Activated naive CD8-positive, alpha-beta T cell (primary cell): ENCODE results near the gene MIS12.

Source experiments
- H3K27ac Mint-ChIP-seq: one replicate; pipeline ENCODE4 v1.8.0; 2021; ENCODE audit warnings: mixed read lengths
- H3K27me3 Mint-ChIP-seq: one replicate; pipeline ENCODE4 v1.8.0; 2021; ENCODE audit warnings: mixed read lengths
- H3K36me3 Mint-ChIP-seq: one replicate; pipeline ENCODE4 v1.8.0; 2021; ENCODE audit warnings: mixed read lengths
- H3K4me1 Mint-ChIP-seq: one replicate; pipeline ENCODE4 v1.8.0; 2021; ENCODE audit warnings: low read depth, mixed read lengths
- H3K4me3 Mint-ChIP-seq: one replicate; pipeline ENCODE4 v1.8.0; 2021; ENCODE audit warnings: mild to moderate bottlenecking, mixed read lengths
- H3K9me3 Mint-ChIP-seq: one replicate; pipeline ENCODE4 v1.8.0; 2021; ENCODE audit warnings: low read depth, mixed read lengths

MIS12 gene

DNA sequence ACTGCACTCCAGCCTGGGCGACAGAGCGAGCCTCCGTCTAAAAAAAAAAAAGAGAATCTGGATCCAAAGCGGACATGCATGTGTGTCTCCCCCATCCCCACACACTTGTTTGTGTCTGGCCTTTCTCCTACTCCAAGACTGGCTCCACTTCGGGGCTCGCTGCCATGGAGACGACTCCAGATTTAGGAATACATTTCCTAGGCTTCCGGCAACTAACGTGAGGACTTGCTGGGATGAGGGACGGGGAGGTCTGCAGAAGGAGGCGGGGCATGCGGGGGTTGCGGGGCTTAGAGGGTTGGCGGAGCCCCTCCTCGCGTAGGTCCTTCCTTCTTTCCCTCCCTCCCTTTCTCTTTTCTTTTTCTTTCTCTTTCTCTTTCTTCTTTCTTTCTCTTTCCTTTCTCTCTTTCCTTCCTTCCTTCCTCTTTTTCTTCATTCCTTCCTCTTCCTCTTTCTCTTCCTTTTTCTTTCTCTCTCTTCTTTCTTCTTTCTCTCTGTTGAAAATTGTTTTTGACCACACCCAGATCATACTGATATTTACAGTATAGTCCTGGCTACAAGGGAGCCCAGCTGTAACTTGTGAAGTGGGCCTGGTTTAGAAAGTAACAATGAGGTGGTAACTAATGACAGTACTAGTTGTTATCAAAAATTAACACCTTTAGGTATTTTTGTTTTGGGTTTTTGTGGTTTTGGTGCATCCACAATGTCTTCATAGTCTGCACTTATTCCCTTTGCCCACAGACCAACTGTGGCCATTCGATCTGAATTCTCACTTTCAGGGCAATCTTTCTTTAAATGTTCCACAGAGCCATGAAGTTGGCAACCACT is 25.2 kb downstream of the MIS12 start:
- H3K4me3 Mint-ChIP-seq: peak overlapping the region; percentile 13

DNA sequence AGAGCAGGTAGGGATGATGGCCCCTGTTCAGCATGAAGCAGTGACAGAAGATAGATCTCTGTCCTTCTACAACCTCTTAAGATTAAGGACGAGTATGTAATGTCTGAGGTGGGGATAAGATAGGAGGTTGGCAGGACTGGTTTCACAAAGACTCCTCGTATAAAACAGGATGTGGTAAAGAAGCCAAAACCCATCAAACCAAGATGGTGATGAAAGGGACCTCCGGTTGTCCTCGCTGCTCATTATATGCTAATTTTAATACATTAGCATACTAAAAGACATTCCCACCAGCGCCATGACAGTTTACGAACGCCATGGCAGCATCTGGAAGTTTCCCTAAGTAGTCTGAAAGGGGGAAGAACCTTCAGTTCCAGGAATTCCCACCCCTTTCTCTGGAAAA is 27.3 kb downstream of the MIS12 start:
- Mint-ChIP-seq H3K4me3 (peak overlapping the region; percentile 4), H3K9me3 (peaks cover 4% of the 10 kb centered on the region), H3K36me3 (peaks cover 21% of the 10 kb centered on the region), H3K4me1 (peaks cover 34% of the 10 kb centered on the region), H3K27me3 (no peaks in the 10 kb centered on the region), H3K27ac (peak overlapping the region; percentile 80)

More for the DNA sequence above, 25.2 kb downstream of the MIS12 start:
- peaks cover 4% of the 10 kb centered on the region for H3K9me3 Mint-ChIP-seq
- H3K27me3 Mint-ChIP-seq: no peaks in the 10 kb centered on the region
- peaks cover 34% of the 10 kb centered on the region for H3K4me1 Mint-ChIP-seq
- peaks cover 21% of the 10 kb centered on the region for H3K36me3 Mint-ChIP-seq
- H3K27ac Mint-ChIP-seq: peak overlapping the region; percentile 7

DNA sequence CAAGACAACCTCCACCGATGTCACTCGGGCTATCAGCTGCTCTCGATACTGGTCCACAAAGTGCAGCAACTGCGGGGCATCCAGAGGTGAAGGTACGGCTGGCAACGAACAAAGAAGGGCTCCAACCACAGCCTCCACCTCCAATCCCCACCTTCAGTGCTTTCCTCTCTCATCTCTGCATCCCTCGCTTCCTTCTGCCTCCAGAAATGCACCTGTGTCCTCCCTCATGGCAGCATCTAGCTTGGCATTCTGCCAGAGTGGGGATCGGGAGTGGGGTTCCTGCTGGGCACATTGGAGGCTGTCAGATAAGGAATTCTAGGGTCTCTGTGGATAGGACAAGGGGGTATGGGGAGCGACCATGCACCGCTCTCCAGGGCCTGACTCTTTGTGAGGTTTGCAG is 28.6 kb downstream of the MIS12 start:
- H3K9me3 Mint-ChIP-seq: peaks cover 4% of the 10 kb centered on the region
- no peak overlapping the region for H3K4me3 Mint-ChIP-seq
- H3K27me3 Mint-ChIP-seq: no peaks in the 10 kb centered on the region
- H3K4me1 Mint-ChIP-seq: peaks cover 34% of the 10 kb centered on the region
- peaks cover 21% of the 10 kb centered on the region for H3K36me3 Mint-ChIP-seq
- H3K27ac Mint-ChIP-seq: no peak overlapping the region

DNA sequence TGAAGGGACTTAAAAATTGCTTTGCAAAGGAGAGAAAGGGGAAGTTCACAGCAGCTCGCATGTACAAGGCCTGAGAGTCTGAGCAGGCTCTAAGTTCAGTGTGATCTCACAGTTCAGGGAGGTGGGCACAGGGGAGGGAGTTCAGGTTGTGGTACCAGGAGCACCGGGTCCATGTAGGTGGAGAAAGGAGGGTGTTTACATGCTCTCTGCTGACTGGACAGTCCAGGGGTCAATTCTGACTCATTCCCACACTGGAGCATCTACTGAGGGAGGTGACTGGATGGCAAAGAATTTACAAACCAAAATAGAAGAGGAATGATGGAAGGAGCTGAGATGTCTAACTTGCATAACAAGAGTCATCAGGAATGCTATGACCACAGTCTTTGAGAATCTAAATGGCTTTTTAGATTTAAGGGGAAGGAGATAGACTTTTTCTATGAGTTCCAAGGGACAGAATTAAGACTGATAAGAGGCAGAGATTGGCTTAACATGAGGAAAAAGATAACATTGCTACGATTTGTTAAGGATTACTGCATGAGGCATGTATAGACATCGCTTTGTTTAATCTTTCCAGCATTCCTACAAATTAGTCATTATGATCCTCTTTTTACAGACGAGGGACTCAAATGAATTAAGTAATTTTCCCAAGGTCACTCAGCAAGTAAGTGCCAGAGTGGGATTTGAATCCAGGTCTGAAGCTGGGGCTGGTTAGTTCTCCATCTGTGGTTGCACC is 29.9 kb downstream of the MIS12 start:
- peaks cover 34% of the 10 kb centered on the region for H3K4me1 Mint-ChIP-seq
- H3K4me3 Mint-ChIP-seq: no peak overlapping the region

DNA sequence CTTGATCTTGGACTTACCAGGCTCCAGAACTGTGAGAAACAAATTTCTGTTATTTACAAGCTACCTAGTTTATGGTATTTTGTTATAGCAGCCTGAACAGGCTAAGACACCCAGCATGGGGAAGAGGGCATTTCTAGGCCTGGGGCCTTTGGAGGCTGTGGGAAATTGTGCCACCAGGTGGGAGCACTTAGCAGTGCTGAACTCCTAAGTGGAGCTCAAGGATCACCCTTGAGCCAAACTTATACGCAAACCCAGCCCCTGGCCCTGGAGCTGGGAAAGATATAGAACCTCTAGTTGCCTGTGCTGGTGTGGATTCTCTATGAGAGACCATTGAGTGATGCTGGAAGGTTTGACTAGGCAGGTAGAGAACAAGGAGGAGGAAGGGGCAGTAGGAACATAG is 36.1 kb downstream of the MIS12 start:
- H3K36me3 Mint-ChIP-seq: peaks cover 8% of the 10 kb centered on the region
- H3K4me3 Mint-ChIP-seq: no peak overlapping the region
- H3K4me1 Mint-ChIP-seq: peaks cover 14% of the 10 kb centered on the region
- H3K9me3 Mint-ChIP-seq: no peaks in the 10 kb centered on the region
- H3K27ac Mint-ChIP-seq: no peak overlapping the region
- no peaks in the 10 kb centered on the region for H3K27me3 Mint-ChIP-seq

More for the DNA sequence above, 29.9 kb downstream of the MIS12 start:
- Mint-ChIP-seq H3K27me3 (no peaks in the 10 kb centered on the region), H3K36me3 (peaks cover 20% of the 10 kb centered on the region), H3K9me3 (peaks cover 4% of the 10 kb centered on the region), H3K27ac (peak overlapping the region; percentile 74)

DNA sequence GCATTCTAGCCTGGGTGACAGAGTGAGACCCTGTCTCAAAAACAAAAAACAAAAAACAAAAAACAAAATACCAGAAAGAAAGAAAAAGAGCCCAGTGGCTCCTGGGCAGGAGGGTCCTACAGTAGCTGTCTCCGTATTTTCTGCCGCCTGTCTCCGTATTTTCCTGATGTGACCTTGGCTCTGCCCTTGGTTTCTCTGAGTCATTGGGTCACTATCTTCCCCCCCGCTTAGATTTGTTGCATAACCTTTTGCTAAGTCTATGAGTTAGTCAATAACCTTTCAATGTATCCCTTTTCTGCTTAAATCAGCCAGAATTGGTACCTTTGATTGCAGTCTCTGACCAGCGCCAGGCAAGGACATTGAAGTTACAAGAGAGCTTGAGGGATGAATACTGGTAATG is 36.9 kb downstream of the MIS12 start:
- no peaks in the 10 kb centered on the region for H3K27me3 Mint-ChIP-seq
- peak overlapping the region; percentile 50 for H3K27ac Mint-ChIP-seq
- peaks cover 16% of the 10 kb centered on the region for H3K4me1 Mint-ChIP-seq
- H3K9me3 Mint-ChIP-seq: no peaks in the 10 kb centered on the region
- H3K4me3 Mint-ChIP-seq: no peak overlapping the region
- H3K36me3 Mint-ChIP-seq: peaks cover 4% of the 10 kb centered on the region

DNA sequence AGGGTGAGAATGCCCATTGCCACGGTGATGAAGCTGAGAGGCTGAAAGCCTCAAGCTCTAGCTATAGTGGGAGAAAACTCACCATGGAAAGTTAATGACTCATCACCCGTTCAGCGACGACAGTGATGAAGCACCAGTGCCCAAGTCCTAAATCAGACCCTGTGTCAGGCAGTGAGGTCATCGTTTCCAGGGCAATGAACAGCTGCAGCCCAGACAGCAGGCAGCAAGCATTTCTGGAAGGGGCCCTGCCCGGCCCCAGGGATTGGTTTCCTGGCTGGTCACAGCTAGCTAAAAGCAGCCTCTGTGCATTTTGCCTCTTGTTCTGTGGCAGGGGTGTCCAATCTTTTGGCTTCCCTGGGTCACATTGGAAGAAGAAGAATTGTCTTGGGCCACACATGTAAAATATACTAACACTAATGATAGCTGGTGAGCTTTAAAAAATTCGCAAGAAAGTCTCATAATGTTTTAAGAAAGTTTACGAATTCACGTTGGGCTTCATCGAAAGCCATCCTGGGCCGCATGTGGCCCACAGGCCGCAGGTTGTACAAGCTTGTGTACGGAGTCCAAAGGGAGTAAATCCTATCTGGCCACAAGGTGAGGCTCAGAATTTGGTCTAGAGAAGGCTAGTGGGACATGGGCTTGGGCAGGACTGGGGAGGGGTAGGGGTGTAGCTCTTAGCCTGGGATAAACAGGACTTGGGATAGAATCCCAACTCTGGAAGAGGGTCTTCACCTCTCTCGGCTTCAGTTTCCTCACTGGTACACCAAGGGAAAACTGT is 40.6 kb downstream of the MIS12 start:
- Mint-ChIP-seq H3K4me3 (peak overlapping the region; percentile 30), H3K36me3 (peaks cover 4% of the 10 kb centered on the region), H3K4me1 (peaks cover 16% of the 10 kb centered on the region), H3K27ac (peak overlapping the region; percentile 89), H3K27me3 (no peaks in the 10 kb centered on the region), H3K9me3 (no peaks in the 10 kb centered on the region)

DNA sequence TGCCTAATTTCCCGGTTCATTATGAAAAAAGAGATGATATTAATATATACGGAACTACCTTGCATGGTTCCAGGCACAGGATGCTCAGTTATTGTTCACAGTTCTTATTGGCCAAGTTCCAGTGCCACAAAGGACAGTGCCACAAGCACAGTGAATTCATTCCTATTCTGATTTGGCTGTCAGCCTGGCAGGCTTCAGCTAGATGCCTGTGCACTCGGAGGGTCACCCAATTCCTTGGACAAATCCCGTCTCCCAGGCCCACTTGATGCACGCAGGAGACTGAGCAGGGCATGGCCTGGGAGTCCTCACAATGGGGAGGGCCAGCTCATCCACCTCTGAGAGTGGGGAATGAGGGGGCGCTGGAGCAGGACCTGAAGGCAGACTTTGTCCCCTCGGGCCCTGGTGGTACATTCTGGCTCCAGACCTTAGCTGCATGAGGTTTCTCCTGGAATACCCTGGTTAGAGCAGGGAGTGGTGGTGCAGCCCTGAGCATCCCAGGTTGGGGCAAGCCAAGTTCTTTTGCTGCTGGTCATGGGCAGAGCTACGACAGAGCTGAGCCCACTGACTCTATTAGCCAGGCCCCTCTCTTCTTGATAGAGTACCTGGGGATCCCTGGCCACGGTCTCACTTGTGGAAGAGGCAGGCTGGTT is 41.4 kb downstream of the MIS12 start:
- peak overlapping the region; percentile 89 for H3K27ac Mint-ChIP-seq
- no peaks in the 10 kb centered on the region for H3K9me3 Mint-ChIP-seq
- H3K36me3 Mint-ChIP-seq: peaks cover 7% of the 10 kb centered on the region
- H3K4me1 Mint-ChIP-seq: peaks cover 16% of the 10 kb centered on the region
- no peaks in the 10 kb centered on the region for H3K27me3 Mint-ChIP-seq
- H3K4me3 Mint-ChIP-seq: no peak overlapping the region

DNA sequence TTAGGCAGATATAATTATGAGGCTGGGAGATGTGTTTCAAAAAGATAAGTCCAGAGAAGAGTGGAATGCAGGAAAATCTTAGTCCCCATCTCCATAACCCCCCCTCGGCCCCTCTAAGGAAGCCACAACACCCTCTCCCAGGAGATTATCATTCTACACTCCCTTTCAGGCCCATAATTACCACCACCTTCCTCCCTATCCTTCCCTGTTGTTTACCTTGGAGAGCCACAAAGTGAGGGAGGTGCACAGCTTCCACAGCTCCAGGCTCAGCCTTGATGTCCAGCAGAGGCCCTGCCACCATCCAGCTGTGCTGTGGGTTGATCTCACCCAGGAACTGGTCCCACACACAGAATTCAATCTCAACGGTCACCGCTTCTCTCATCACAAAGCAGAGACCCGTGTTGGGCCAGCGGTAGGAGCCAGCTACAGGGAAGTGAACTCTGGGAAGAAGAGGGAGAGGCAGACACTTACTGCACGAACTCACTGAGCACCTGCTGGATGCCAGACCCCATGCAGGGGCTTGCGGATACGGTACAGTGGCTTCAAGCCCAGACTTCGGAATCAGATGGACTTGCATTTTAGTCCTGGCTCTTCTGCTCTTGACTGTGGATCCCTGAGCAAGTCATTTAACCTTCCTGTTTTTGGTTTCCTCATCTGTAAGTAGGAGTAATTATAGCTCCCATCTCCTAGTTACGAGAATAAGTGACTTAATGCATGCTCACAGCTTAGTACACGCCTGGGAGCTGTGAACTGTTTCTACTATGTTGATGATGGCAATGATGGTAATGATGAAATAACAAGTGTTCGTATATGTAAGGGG is 44.1 kb downstream of the MIS12 start:
- H3K4me1 Mint-ChIP-seq: peaks cover 16% of the 10 kb centered on the region
- H3K27me3 Mint-ChIP-seq: no peaks in the 10 kb centered on the region
- no peak overlapping the region for H3K4me3 Mint-ChIP-seq
- H3K27ac Mint-ChIP-seq: peak overlapping the region; percentile 38
- peaks cover 7% of the 10 kb centered on the region for H3K36me3 Mint-ChIP-seq
- H3K9me3 Mint-ChIP-seq: no peaks in the 10 kb centered on the region

DNA sequence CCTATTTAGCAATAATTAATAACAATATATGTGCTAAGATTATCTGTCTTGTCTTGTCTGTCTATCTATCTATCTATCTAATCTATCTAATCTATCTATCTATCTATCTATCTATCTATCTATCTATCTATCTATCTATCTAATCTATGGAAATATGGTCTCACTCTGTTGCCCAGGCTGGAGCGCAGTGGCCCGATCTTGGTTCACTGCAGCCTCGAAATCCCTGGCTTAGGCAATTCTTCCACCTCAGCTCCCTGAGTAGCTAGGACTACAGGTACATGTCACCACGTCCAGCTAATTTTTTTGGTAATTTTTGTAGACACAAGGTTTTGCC is 44.7 kb downstream of the MIS12 start:
- Mint-ChIP-seq H3K36me3 (peaks cover 7% of the 10 kb centered on the region), H3K9me3 (no peaks in the 10 kb centered on the region), H3K4me1 (peaks cover 16% of the 10 kb centered on the region), H3K27me3 (no peaks in the 10 kb centered on the region), H3K4me3 (no peak overlapping the region), H3K27ac (peak overlapping the region; percentile 38)

DNA sequence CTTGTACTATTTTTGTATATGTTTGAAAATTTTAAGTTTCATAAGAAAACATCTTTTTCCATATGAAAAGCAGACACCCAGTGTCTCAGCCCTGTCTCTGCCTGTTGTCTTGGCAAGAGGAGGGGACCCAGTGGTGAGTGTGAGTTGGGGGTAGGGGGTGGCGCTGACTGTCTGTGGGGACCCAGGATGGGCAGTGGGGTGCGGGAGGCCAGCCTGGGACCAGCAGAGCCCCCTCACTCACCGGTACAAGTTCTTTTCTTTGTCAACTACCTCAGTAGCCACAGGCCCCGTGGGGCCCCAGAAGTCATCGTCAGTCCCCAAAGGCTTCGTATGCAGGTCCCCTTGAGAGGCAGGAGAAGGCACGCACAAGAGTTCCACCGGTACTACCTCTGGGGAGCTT is 46.2 kb downstream of the MIS12 start:
- no peak overlapping the region for H3K27ac Mint-ChIP-seq
- peaks cover 7% of the 10 kb centered on the region for H3K36me3 Mint-ChIP-seq
- H3K9me3 Mint-ChIP-seq: no peaks in the 10 kb centered on the region
- H3K4me3 Mint-ChIP-seq: no peak overlapping the region
- peaks cover under 1% of the 10 kb centered on the region for H3K4me1 Mint-ChIP-seq
- no peaks in the 10 kb centered on the region for H3K27me3 Mint-ChIP-seq

DNA sequence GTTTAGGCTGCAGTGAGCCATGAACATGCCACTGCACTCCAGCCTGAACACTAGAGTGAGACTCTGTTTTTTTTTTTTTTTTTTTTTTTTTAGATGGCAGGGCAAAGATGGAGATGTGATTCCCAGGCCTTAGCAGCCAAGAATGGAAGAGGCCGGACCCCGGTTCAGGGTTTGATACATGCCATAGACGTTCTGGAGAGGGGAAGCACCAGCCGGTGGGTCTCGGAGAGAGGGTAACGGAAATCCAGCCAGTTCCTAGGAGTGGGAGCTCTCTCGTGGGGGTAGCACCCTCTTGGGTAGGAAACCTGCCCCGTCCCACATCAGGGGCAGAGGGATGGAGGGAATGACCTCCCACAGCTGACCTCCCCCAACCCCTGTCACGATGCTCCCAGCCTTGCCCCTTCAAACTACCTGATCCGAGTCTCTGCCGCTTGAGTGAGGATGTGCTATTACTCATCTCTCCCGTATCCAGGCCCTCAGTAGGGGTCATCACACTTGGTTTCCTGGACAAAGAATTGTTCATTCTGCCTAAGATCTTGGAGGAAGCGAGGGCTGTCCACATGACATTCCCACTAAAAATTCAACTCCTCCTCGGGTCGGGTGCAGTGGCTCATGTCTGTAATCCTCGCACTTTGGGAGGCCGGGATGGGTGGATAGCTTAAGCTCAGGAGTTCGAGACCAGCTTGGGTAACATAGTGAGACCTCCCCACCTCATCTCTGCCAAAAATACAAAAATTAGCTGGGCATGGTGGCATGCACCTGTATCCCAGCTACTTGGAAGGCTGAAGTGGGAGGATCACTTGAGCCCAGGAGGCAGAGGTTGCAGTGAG is 47.3 kb downstream of the MIS12 start:
- H3K36me3 Mint-ChIP-seq: peaks cover 7% of the 10 kb centered on the region
- H3K27me3 Mint-ChIP-seq: no peaks in the 10 kb centered on the region
- no peaks in the 10 kb centered on the region for H3K9me3 Mint-ChIP-seq
- H3K27ac Mint-ChIP-seq: no peak overlapping the region
- no peaks in the 10 kb centered on the region for H3K4me1 Mint-ChIP-seq
- no peak overlapping the region for H3K4me3 Mint-ChIP-seq

DNA sequence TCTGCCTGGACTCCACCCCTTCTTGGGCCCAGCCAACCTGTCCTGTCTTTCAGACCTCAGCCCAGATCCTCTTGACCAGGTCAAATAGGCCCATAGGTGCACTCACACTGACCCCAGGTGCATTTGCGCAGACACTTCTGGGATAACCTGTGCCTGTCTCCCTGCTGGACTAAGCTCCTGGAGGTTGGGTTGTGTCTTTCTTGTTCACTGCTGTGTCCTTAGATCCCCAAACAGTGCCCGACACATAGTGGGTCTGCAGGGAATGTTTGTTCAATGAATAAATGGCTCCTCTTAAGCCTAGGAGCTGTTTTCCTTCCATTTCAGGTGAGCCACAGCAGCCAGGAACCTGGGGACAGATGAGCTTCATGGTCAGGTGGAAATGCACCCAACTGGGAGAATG is 49.1 kb downstream of the MIS12 start:
- Mint-ChIP-seq H3K27ac (no peak overlapping the region), H3K9me3 (no peaks in the 10 kb centered on the region), H3K36me3 (peaks cover 7% of the 10 kb centered on the region)

More for the DNA sequence above, 49.1 kb downstream of the MIS12 start:
- H3K4me1 Mint-ChIP-seq: no peaks in the 10 kb centered on the region
- no peaks in the 10 kb centered on the region for H3K27me3 Mint-ChIP-seq
- no peak overlapping the region for H3K4me3 Mint-ChIP-seq
